Lower lobe of right lung (tissue), 2 donors: Measurements from ENCODE around the gene PMM2. TPM values are rescaled to one million over a fixed set of nuclear protein-coding genes. Genes with fewer than 3 reads are reported as not detected.
"Not testable (repeated sequence)": the region's sequence is repeated elsewhere in the genome, so short reads cannot be mapped to it uniquely, and the experiment has no call there.

Source experiments
- ATAC-seq, 2 donors: fragments of 200-7000 bp; cut with Tn5 transposase; one replicate each; pipeline ENCODE4 v1.9.1; 2020 to 2022; ENCODE audit warnings: mild to moderate bottlenecking in 2 of 2, moderate library complexity in 2 of 2
- DNase-seq: peaks from one replicate; pipeline ENCODE4 v3.0.0-alpha.2; 2020
- H3K27ac ChIP-seq: fragments of 200-600 bp; one replicate; pipeline ENCODE4 v1.8.0; 2022
- H3K27me3 ChIP-seq: fragments of 200-600 bp; one replicate; pipeline ENCODE4 v1.8.0; 2022; ENCODE audit warnings: low read depth
- H3K36me3 ChIP-seq: fragments of 200-600 bp; one replicate; pipeline ENCODE4 v1.8.0; 2022; ENCODE audit warnings: mild to moderate bottlenecking
- H3K4me1 ChIP-seq: fragments of 200-600 bp; one replicate; pipeline ENCODE4 v1.8.0; 2022
- H3K4me3 ChIP-seq: fragments of 200-600 bp; one replicate; pipeline ENCODE4 v1.8.0; 2022; ENCODE audit warnings: mild to moderate bottlenecking
- H3K9me3 ChIP-seq: fragments of 200-600 bp; one replicate; pipeline ENCODE4 v1.8.0; 2022
- CTCF ChIP-seq: fragments of 200-600 bp; IDR thresholded peaks from one replicate; pipeline ENCODE4 v1.8.0; 2022; ENCODE audit warnings: antibody characterized with exemption, mild to moderate bottlenecking
- intact Hi-C: fragments of 100-400 bp; cut with DNase I; formaldehyde crosslinking; loops from one replicate; pipeline ENCODE4 v1.11.0; 2022
- total RNA-seq: library from RNA; stranded (reverse); fragmentation: NEBNext Ultra II Directional; extraction: Animal tissue kit (Norgen Biotek cat#: 25700); gene quantifications from one replicate; pipeline ENCODE4 v1.2.1, GENCODE V29; 2021
- donor health status: DM: no; HTN: yes; CAD: no; lungs with severe emphysema.

The PMM2 gene
- total RNA-seq, 1 donor from 2014 or later: 39.3 TPM

GRCh38 chr16:8782673-8783072 is 15.0 kb upstream of the PMM2 start:
- Histone ChIP-seq H3K4me1 (no peaks in the 10 kb centered on the region), H3K27ac (no peak overlapping the region), H3K9me3 (no peaks in the 10 kb centered on the region), H3K4me3 (no peak overlapping the region), H3K36me3 (peaks cover 5% of the 10 kb centered on the region), H3K27me3 (no peaks in the 10 kb centered on the region)
- intact Hi-C loops: no loop called here
- no peak for DNase-seq
- no peak for TF ChIP-seq CTCF
- ATAC-seq: no peak

- H3K4me1 ChIP-seq: no peaks in the 10 kb centered on the region
- no peak overlapping the region for H3K4me3 ChIP-seq
- no peaks in the 10 kb centered on the region for H3K9me3 ChIP-seq
- DNase-seq (no peak), ATAC-seq (no peak)
- H3K27me3 ChIP-seq: no peaks in the 10 kb centered on the region
- intact Hi-C loops: no loop called here
- no peaks in the 10 kb centered on the region for H3K36me3 ChIP-seq
- no peak overlapping the region for H3K27ac ChIP-seq
- no peak for TF ChIP-seq CTCF
These were observed 12.2 kb upstream of the PMM2 start for GRCh38 chr16:8785408-8785807.

GRCh38 chr16:8786316-8786715 is 11.3 kb upstream of the PMM2 start:
- H3K4me1 ChIP-seq, H3K27ac ChIP-seq, ATAC-seq, intact Hi-C loops, H3K4me3 ChIP-seq, DNase-seq, H3K9me3 ChIP-seq, H3K27me3 ChIP-seq, H3K36me3 ChIP-seq: not testable (repeated sequence)

- no peaks in the 10 kb centered on the region for H3K36me3 ChIP-seq
- no peak for ATAC-seq
- no peaks in the 10 kb centered on the region for H3K9me3 ChIP-seq
- no peak for TF ChIP-seq CTCF
- no peak overlapping the region for H3K4me3 ChIP-seq
- intact Hi-C loops: no loop called here
- H3K4me1 ChIP-seq: no peaks in the 10 kb centered on the region
- H3K27me3 ChIP-seq: no peaks in the 10 kb centered on the region
- H3K27ac ChIP-seq: no peak overlapping the region
- no peak for DNase-seq
These were observed 9.0 kb upstream of the PMM2 start for GRCh38 chr16:8788578-8789172.

GRCh38 chr16:8795091-8795490 is 2.5 kb upstream of the PMM2 start:
- ATAC-seq (no peak), DNase-seq (no peak)
- Histone ChIP-seq H3K4me1 (peaks cover 32% of the 10 kb centered on the region), H3K9me3 (no peaks in the 10 kb centered on the region), H3K27ac (no peak overlapping the region), H3K27me3 (no peaks in the 10 kb centered on the region), H3K4me3 (no peak overlapping the region), H3K36me3 (peaks cover 12% of the 10 kb centered on the region)
- TF ChIP-seq CTCF: peak; percentile 10
- intact Hi-C loops: no loop called here

- TF ChIP-seq CTCF: no peak
- ATAC-seq (no peak), DNase-seq (no peak)
- no peaks in the 10 kb centered on the region for H3K9me3 ChIP-seq
- intact Hi-C loops: no loop called here
- H3K27ac ChIP-seq: no peak overlapping the region
- no peaks in the 10 kb centered on the region for H3K27me3 ChIP-seq
- peaks cover 40% of the 10 kb centered on the region for H3K4me1 ChIP-seq
- H3K4me3 ChIP-seq: no peak overlapping the region
- peaks cover 20% of the 10 kb centered on the region for H3K36me3 ChIP-seq
These were observed 1.8 kb upstream of the PMM2 start for GRCh38 chr16:8795818-8796217.
